Skeletal muscle tissue (tissue), 4 donors: ENCODE data around the gene GOLGA6B. TPM values are rescaled to one million over a fixed set of nuclear protein-coding genes. Genes with fewer than 3 reads are reported as not detected.
"Not testable (repeated sequence)": the region's sequence is repeated elsewhere in the genome, so short reads cannot be mapped to it uniquely, and the experiment has no call there.

Source experiments
- H3K27ac ChIP-seq: one replicate; pipeline ENCODE4 v1.7.0; 2013; ENCODE audit warnings: mild to moderate bottlenecking, low read depth, low read length, inconsistent platforms
- H3K27me3 ChIP-seq, 3 donors: one replicate each; pipeline ENCODE4 v1.7.0; 2013; ENCODE audit warnings: low read length in 3 of 3; ENCODE audit not compliant: control insufficient read depth in 3 of 3, insufficient read depth in 3 of 3
- H3K36me3 ChIP-seq, 3 donors: one replicate each; pipeline ENCODE4 v1.7.0; 2013; ENCODE audit warnings: low read length in 3 of 3; ENCODE audit not compliant: control insufficient read depth in 3 of 3, insufficient read depth in 3 of 3
- H3K4me1 ChIP-seq, 3 donors: one replicate each; pipeline ENCODE4 v1.7.0; 2013; ENCODE audit warnings: low read length in 3 of 3, mild to moderate bottlenecking in 3 of 3; ENCODE audit not compliant: control insufficient read depth in 3 of 3, insufficient read depth in 3 of 3
- H3K4me3 ChIP-seq, 3 donors: one replicate each; pipeline ENCODE4 v1.7.0; 2013; ENCODE audit warnings: low read length in 3 of 3
- H3K9ac ChIP-seq, 3 donors: one replicate each; pipeline ENCODE4 v1.7.0; 2013; ENCODE audit warnings: low read length in 3 of 3, mild to moderate bottlenecking in 3 of 3, moderate library complexity in 2 of 3, low read depth in 1 of 3
- H3K9me3 ChIP-seq, 3 donors: one replicate each; pipeline ENCODE4 v1.7.0; 2013; ENCODE audit warnings: low read length in 3 of 3; ENCODE audit not compliant: control insufficient read depth in 3 of 3
- total RNA-seq: library from RNA; depleted of rRNA; stranded (reverse); fragments of >200 nt; gene quantifications from one replicate; pipeline ENCODE4 v1.2.3, GENCODE V29; 2014
- donor health status: Osteomylitis.

GOLGA6B gene
- total RNA-seq, 1 donor from 2014 or later = not detected

- H3K27me3 ChIP-seq = not testable (repeated sequence)
Measured at GRCh38 chr15:72628249-72629067, 26.0 kb upstream of the GOLGA6B start.

GRCh38 chr15:72629068-72629570 lies 25.4 kb upstream of the GOLGA6B start:
- H3K9ac ChIP-seq, H3K27ac ChIP-seq, H3K9me3 ChIP-seq, H3K4me1 ChIP-seq, H3K36me3 ChIP-seq, H3K4me3 ChIP-seq, H3K27me3 ChIP-seq: not testable (repeated sequence)

More at GRCh38 chr15:72628249-72629067, 26.0 kb upstream of the GOLGA6B start:
- not testable (repeated sequence) for H3K36me3 ChIP-seq, H3K4me1 ChIP-seq, H3K9me3 ChIP-seq, H3K9ac ChIP-seq, H3K4me3 ChIP-seq, H3K27ac ChIP-seq

GRCh38 chr15:72636519-72637282 lies 17.8 kb upstream of the GOLGA6B start:
- not testable (repeated sequence) for H3K27ac ChIP-seq, H3K4me1 ChIP-seq, H3K9me3 ChIP-seq, H3K36me3 ChIP-seq, H3K27me3 ChIP-seq
- peak overlapping the region in 1 of 3 donors; percentile 25 for H3K9ac ChIP-seq
- H3K4me3 ChIP-seq = peak overlapping the region in 1 of 3 donors; percentile 63

GRCh38 chr15:72639759-72640483 lies 14.6 kb upstream of the GOLGA6B start:
- H3K9me3 ChIP-seq, H3K4me3 ChIP-seq, H3K36me3 ChIP-seq, H3K4me1 ChIP-seq, H3K27ac ChIP-seq, H3K9ac ChIP-seq, H3K27me3 ChIP-seq: not testable (repeated sequence)

- not testable (repeated sequence) for H3K4me1 ChIP-seq, H3K27ac ChIP-seq, H3K27me3 ChIP-seq
Measured at GRCh38 chr15:72642271-72642670, 12.2 kb upstream of the GOLGA6B start.

GRCh38 chr15:72648631-72649253 lies 5.8 kb upstream of the GOLGA6B start:
- not testable (repeated sequence) for H3K36me3 ChIP-seq, H3K9me3 ChIP-seq, H3K4me3 ChIP-seq, H3K4me1 ChIP-seq, H3K27me3 ChIP-seq, H3K9ac ChIP-seq, H3K27ac ChIP-seq

More at GRCh38 chr15:72642271-72642670, 12.2 kb upstream of the GOLGA6B start:
- H3K36me3 ChIP-seq, H3K9me3 ChIP-seq, H3K4me3 ChIP-seq, H3K9ac ChIP-seq: not testable (repeated sequence)

GRCh38 chr15:72656014-72656413 lies 1.5 kb downstream of the GOLGA6B start:
- not testable (repeated sequence) for H3K27ac ChIP-seq, H3K36me3 ChIP-seq, H3K9me3 ChIP-seq, H3K9ac ChIP-seq, H3K4me3 ChIP-seq, H3K4me1 ChIP-seq, H3K27me3 ChIP-seq

GRCh38 chr15:72661081-72661480 lies 6.6 kb downstream of the GOLGA6B start:
- H3K27ac ChIP-seq, H3K4me1 ChIP-seq, H3K4me3 ChIP-seq, H3K27me3 ChIP-seq, H3K9ac ChIP-seq, H3K9me3 ChIP-seq, H3K36me3 ChIP-seq: not testable (repeated sequence)

- not testable (repeated sequence) for H3K9ac ChIP-seq, H3K9me3 ChIP-seq, H3K27me3 ChIP-seq, H3K36me3 ChIP-seq, H3K4me3 ChIP-seq, H3K4me1 ChIP-seq, H3K27ac ChIP-seq
Measured at GRCh38 chr15:72663931-72664330, 9.4 kb downstream of the GOLGA6B start.
